Measurements from ENCODE around the gene ZNF532. TPM values are rescaled to one million over a fixed set of nuclear protein-coding genes. Genes with fewer than 3 reads are reported as not detected.

ZNF532 gene
- total RNA-seq, 1 donor from 2014 or later: 41.3 TPM

DNA sequence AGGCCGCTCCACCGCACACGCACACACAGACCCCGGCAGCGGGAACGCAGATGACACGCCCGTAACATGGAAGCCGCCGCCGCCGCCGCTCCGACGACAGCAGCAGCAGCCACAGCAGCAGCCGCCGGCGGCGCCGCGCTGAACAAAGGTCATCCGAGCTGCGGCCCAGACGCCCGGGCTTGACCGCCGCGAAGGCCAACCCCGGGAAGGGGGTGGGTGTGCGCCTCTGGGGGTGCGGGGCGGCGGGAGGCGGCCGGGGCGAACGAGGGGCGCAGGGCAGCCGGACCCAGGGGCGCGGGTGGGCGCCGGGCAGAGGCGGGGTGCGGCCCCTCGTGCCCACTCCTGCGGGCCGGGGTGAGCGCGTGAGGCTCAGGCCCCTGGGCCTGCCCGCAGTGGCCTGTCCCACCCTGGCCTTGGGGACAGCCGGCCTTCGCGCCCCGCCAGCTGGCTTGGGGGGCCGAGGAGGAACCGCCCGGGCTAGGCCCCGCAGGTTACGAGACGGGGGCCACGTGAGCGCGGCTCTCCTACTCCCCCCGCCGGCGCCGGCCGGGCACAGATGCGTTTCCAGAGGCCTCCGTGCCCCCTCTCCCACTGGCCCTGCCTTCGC, 1.0 kb upstream of the ZNF532 start:
- no peak for DNase-seq (ENCODE audit: low read depth)
- no peak for FAIRE-seq

DNA sequence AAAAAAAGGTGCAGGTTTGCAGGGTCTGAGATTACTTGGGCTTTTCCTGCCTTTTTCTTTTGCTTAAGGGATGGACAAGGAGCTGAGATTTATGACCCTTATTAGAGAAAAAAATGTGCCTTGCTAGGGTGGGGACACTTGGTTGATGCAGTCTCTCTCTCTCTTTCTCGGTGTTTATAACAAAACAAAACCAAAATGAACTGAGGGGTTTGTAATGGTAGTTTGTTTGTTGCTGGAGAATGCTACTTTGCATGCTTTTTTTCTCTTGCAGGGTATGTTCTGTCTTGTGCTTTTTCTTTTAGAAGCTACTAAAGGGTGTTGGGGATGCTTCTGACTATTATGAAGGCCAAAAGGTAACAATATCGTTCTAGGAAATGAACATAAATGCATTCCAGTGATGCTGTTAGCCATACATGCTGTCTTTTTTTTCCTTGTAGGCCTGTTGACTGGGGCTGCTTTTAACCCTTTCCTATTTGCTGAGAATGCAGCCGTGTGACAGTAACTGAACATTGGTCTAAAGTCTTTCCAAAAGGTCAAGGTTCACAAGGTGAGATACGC, 435 bp downstream of the ZNF532 start:
- Histone ChIP-seq H3K36me3 (ENCODE audit: control insufficient read depth, insufficient read depth, low read length) (peaks cover 7% of the 10 kb centered on the region), H3K4me3 (ENCODE audit: low read depth, low read length) (no peak overlapping the region), H3K27me3 (ENCODE audit: control insufficient read depth, insufficient read depth, low read length) (no peaks in the 10 kb centered on the region)
- TF ChIP-seq, protein P1, sequence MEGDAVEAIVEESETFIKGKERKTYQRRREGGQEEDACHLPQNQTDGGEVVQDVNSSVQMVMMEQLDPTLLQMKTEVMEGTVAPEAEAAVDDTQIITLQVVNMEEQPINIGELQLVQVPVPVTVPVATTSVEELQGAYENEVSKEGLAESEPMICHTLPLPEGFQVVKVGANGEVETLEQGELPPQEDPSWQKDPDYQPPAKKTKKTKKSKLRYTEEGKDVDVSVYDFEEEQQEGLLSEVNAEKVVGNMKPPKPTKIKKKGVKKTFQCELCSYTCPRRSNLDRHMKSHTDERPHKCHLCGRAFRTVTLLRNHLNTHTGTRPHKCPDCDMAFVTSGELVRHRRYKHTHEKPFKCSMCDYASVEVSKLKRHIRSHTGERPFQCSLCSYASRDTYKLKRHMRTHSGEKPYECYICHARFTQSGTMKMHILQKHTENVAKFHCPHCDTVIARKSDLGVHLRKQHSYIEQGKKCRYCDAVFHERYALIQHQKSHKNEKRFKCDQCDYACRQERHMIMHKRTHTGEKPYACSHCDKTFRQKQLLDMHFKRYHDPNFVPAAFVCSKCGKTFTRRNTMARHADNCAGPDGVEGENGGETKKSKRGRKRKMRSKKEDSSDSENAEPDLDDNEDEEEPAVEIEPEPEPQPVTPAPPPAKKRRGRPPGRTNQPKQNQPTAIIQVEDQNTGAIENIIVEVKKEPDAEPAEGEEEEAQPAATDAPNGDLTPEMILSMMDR (IDR thresholded peaks at IDR 0.05; ENCODE audit: insufficient read depth, low read length, severe bottlenecking): no peak
- FAIRE-seq (no peak), DNase-seq (ENCODE audit: low read depth) (no peak)

More for the DNA sequence above, 1.0 kb upstream of the ZNF532 start:
- Histone ChIP-seq H3K36me3 (ENCODE audit: control insufficient read depth, insufficient read depth, low read length) (peaks cover 6% of the 10 kb centered on the region), H3K27me3 (ENCODE audit: control insufficient read depth, insufficient read depth, low read length) (no peaks in the 10 kb centered on the region), H3K4me3 (ENCODE audit: low read depth, low read length) (peak overlapping the region; percentile 44)
- TF ChIP-seq, protein P1 (IDR thresholded peaks at IDR 0.05; ENCODE audit: insufficient read depth, low read length, severe bottlenecking): no peak

DNA sequence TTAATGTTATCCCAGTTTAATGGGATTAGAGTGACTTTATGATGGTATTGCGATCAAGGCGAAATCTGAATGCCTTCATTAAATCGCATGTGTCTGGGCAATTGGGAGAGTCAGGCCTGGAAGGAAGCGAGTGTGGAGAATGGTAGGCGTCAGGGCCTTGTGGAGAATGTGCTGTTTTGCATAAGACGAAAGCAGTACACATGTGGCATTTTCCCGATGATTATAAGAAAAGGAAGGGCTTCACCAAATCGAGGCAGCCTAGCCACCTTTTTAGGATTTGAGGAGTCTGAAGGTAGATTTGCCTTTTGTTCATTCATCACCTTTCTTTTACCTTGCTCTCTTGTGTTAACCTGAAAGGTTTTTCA, 1.0 kb downstream of the ZNF532 start:
- Histone ChIP-seq H3K36me3 (ENCODE audit: control insufficient read depth, insufficient read depth, low read length) (peaks cover 9% of the 10 kb centered on the region), H3K4me3 (ENCODE audit: low read depth, low read length) (no peak overlapping the region), H3K27me3 (ENCODE audit: control insufficient read depth, insufficient read depth, low read length) (no peaks in the 10 kb centered on the region)
- DNase-seq (ENCODE audit: low read depth) (no peak), FAIRE-seq (peak; percentile 58)
- TF ChIP-seq, protein P1 (IDR thresholded peaks at IDR 0.05; ENCODE audit: insufficient read depth, low read length, severe bottlenecking): no peak

DNA sequence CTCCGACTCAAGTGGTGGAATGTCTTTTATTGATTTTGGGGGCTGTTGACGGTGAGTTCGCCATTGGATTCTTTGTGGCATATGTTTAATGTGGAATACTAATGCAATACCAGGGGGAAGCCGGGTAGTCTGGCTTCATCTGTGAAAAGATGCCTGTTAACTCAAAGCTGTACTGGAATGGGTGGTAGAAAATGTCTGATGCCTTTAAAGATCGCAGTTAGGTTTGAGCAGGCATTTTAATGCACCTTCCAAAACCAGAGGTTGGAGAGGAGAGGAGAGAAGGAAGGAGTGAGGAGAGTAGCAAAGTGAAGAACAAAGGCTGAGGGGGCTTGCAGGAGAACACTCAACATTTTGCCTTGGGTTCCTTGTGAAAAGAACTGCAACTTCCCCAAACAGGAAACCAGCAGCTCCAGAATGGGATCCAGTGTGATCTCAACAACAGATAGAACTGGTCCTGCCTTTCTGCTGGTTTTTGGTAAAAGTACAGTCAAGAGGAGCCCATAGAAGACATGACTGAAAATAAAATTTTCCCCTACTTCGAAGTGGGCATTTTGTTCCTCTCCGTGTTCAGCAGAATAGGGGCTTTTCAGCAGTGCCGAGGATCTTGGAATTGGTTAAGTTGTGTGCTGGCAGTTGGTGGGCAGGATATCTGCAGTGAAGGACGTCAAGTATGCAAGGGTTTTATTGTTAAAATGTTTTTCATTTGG, 1.5 kb downstream of the ZNF532 start:
- H3K27me3 ChIP-seq (ENCODE audit: control insufficient read depth, insufficient read depth, low read length): no peaks in the 10 kb centered on the region
- TF ChIP-seq, protein P1 (IDR thresholded peaks at IDR 0.05; ENCODE audit: insufficient read depth, low read length, severe bottlenecking): no peak
- FAIRE-seq (no peak), DNase-seq (ENCODE audit: low read depth) (no peak)
- no peak overlapping the region for H3K4me3 ChIP-seq (ENCODE audit: low read depth, low read length)
- H3K36me3 ChIP-seq (ENCODE audit: control insufficient read depth, insufficient read depth, low read length): peaks cover 9% of the 10 kb centered on the region

DNA sequence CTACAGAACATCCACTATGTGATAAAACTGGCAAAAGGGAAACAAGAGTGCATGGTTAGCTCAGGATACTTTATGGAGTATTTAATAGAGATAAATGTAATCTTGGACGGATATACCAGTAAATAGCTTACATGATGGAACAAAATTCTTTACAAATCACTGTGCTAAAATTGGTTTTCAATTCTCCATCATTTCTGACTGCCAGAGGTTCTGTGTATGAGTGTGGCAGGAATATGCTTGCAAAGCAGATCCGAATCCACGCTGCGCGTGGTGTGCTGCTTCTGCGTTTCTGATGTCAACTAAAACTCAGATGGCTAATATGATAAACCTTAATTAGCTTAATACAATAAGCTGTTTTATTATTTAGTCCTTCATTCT, 2.1 kb downstream of the ZNF532 start:
- Histone ChIP-seq H3K4me3 (ENCODE audit: low read depth, low read length) (no peak overlapping the region), H3K36me3 (ENCODE audit: control insufficient read depth, insufficient read depth, low read length) (peaks cover 10% of the 10 kb centered on the region), H3K27me3 (ENCODE audit: control insufficient read depth, insufficient read depth, low read length) (no peaks in the 10 kb centered on the region)
- DNase-seq (ENCODE audit: low read depth) (no peak), FAIRE-seq (no peak)
- TF ChIP-seq, protein P1 (IDR thresholded peaks at IDR 0.05; ENCODE audit: insufficient read depth, low read length, severe bottlenecking): no peak

Data from bronchial epithelial cell (primary cell).